COLO668 (cell line): Measurements from ENCODE around the gene TAAR9.
"Not testable (repeated sequence)": the region's sequence is repeated elsewhere in the genome, so short reads cannot be mapped to it uniquely, and the experiment has no call there.

ENCODE experiments used
- DNase-seq: peaks from one replicate; lab custom pipeline; 2025; ENCODE audit not compliant: unreplicated experiment; lab: John Stamatoyannopoulos, UW

The TAAR9 gene

GRCh38 chr6:132513831-132514545 lies 24.1 kb upstream of the TAAR9 start:
- no peak for DNase-seq

- no peak for DNase-seq
Observed at GRCh38 chr6:132515386-132515785, 22.7 kb upstream of the TAAR9 start.

GRCh38 chr6:132520953-132521352 lies 17.1 kb upstream of the TAAR9 start:
- DNase-seq: no peak

- no peak for DNase-seq
Observed at GRCh38 chr6:132524646-132525045, 13.4 kb upstream of the TAAR9 start.

GRCh38 chr6:132525866-132526265 lies 12.2 kb upstream of the TAAR9 start:
- no peak for DNase-seq

- DNase-seq: no peak
Observed at GRCh38 chr6:132526461-132526860, 11.6 kb upstream of the TAAR9 start.

- DNase-seq: no peak
Observed at GRCh38 chr6:132527791-132528190, 10.3 kb upstream of the TAAR9 start.

- DNase-seq: peak; percentile 46
Observed at GRCh38 chr6:132530293-132530974, 7.6 kb upstream of the TAAR9 start.

- DNase-seq: not testable (repeated sequence)
Observed at GRCh38 chr6:132534546-132534945, 3.5 kb upstream of the TAAR9 start.

GRCh38 chr6:132537145-132537544 lies 932 bp upstream of the TAAR9 start:
- no peak for DNase-seq

GRCh38 chr6:132544826-132545225 lies 6.7 kb downstream of the TAAR9 start:
- DNase-seq: no peak

- DNase-seq: no peak
Observed at GRCh38 chr6:132548746-132549463, 10.8 kb downstream of the TAAR9 start.

GRCh38 chr6:132551214-132551613 lies 13.1 kb downstream of the TAAR9 start:
- DNase-seq: no peak

GRCh38 chr6:132552372-132552771 lies 14.3 kb downstream of the TAAR9 start, which contains the start of gene TAAR8:
Gene TAAR8, plus strand, starts transcription at chr6:132552672. Its CDS starts 21 bp downstream, at chr6:132552693.
- no peak for DNase-seq

- not testable (repeated sequence) for DNase-seq
Observed at GRCh38 chr6:132560087-132560486, 22.0 kb downstream of the TAAR9 start.

- DNase-seq: no peak
Observed at GRCh38 chr6:132566404-132566803, 28.3 kb downstream of the TAAR9 start.

- DNase-seq: no peak
Observed at GRCh38 chr6:132567566-132567965, 29.5 kb downstream of the TAAR9 start.

GRCh38 chr6:132568611-132569010 lies 30.5 kb downstream of the TAAR9 start:
- DNase-seq: no peak

GRCh38 chr6:132569170-132569569 lies 31.1 kb downstream of the TAAR9 start:
- DNase-seq: no peak

GRCh38 chr6:132570221-132570777 lies 32.2 kb downstream of the TAAR9 start, which contains the start of gene TAAR6:
Gene TAAR6, plus strand, starts transcription at chr6:132570322. Its CDS starts 0 bp downstream, at chr6:132570322.
- DNase-seq: no peak

- DNase-seq: no peak
Observed at GRCh38 chr6:132571774-132572173, 33.7 kb downstream of the TAAR9 start.
